Ammon's horn (tissue), 1 donor: ENCODE measurements around the gene MEGF8.

ENCODE experiments used
- DNase-seq: peaks from one replicate; pipeline ENCODE4 v3.0.0-alpha.2; 2016; ENCODE audit warnings: low spot score

MEGF8 gene

DNA sequence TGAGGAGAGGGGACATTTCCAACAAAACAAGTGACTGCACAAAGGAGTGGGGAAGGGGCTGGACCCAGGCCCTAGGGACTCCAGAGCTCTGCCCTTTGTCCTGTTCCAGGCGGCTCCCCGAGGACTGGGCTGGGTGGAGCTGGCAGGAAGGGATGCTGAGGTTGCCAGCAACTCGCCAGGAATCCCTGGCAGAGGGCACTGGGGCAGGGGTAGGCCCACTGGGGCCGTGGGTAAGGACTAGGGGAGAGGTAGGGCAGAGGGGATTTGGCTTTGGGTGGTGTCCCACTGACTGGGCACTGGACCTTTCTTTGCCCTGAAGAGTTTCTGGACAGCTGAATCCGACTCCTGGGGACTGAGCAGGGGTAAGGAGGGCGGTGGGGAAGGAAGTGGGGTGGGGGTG lies 93.9 kb downstream of the MEGF8 start:
- DNase-seq: no peak

DNA sequence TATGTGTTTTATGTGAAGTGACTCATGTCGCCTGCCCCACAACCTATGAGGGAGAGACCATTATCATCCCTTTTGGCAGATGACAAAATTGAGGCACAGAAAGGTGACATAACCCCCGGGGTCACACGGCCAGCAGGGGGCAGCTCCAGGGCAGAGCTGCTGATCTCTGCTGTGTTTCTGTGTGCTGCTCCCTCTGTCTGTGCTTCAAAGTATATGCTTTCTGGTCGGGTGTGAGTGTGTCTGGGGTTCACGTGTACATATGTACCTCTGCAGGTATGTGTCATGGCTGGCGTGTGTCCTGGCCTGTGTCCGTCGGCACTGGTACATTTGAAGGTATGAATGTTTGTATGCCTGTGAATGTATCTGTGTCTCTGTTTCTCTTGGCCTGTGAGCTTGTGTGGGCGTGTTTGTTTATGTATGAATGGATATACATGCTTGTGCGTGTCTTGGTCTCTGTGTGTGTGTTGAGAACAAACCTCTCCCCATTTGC lies 94.7 kb downstream of the MEGF8 start:
- DNase-seq: peak; percentile 48

- DNase-seq: no peak
Measured at GRCh38 chr19:42421101-42421500, 95.7 kb downstream of the MEGF8 start.

- DNase-seq: no peak
Measured at GRCh38 chr19:42421591-42422031, 96.2 kb downstream of the MEGF8 start.

DNA sequence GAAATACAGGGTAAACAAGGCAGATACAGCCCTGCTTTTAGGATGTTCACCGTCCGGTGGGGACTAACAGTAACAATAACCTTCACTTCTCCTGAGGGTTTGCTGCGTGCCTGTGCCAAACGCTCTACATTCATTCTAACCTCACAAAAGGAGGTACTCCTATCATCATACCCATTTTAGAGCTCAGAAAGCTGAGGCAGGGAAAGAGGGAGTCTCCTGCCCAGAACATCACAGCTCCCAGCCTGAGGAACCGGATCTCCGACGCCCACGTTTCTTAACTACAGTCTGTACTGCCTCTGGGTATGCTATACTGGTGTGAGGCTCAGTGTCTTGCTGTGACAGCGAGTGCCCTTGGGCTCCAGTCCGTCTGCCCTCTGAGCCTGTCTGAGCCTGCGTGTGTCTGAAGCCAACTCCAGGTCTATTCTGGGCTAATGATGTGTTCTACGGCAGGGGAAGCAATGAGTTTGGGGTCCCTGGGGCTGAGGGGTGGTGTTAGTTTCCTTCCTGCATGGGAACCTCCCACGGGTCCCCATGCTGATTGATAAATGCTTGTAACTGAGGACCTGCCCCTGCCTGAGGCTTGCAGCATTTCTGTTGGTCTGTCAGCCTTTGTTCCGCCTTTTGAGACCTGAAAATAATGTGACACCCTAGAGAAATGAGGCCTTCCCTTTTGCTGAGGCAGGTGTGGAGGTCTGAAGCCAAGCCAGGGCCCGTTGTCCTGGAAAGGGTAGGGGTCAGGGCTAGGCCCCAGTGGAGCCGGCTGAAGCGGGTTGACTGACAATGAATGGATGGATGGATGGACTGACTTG lies 96.9 kb downstream of the MEGF8 start:
- no peak for DNase-seq

DNA sequence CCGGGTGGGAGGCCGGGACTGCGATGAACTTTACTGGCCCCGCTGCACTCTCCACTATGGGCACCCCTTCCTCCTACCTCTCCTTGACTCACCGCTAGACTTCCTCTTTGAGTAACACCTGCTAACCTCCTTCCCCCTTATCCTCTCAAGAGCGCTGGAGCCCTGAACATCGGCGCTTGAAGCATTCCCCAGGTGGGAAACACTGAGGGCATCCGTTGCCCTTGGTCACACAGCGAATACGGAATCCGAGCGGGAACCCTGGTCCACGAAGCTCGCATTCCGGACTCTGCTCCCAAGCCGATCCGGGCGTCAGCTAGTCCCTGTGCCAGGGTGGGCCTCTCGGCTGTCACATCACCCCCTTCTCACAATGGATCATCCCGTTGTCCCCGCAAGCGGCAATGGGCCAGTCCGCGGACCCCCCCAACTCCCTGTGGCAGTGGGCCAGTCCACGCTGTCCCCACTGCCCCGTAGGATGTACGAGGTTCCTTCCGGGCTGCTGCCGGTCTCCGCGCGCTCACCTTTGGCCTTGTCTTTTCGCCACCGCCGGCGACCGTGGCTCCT lies 97.5 kb downstream of the MEGF8 start:
- DNase-seq: peak; percentile 65

DNA sequence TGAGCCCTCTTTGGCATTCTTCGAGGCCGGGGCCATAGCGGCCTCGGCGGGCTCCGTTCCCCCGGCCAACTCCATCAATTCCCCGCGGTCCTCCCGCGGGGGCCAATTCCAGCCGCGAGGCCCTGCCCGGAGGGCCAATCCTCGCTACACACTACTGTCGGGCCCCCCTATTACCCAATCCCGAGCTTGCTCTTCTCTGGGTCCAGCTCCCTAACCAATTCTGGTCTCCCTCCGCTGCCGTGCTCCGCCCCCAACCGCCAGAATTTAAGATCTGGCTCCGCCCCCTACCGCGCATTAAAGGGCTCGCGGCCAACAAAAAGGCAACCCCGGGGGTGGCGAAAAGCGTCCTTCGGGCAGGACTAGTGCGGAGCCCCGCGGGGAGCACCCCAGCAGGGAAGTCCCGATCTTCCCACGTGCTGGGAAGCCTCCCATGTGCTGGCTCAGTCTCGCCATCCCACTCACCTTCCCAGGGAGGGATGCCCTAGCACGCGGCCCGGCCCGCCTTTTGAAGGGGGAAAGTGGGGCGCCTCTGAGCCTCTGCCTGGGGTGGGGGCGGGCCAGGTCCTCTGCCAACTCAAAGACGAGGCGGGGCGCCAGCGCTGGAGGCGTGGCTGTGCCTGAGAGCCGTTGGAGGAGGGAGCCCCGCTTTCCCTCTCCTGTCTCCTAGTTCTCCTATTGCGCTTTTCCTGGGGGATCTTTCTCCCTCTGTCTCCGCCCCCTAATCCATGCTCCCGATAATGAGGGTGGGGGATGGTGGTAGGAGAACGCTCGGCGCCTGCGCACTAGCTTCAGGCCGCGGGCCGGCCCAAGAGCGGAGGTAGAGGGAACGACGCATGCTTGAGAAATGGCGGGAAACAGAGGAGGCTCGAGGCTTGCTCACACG lies 98.3 kb downstream of the MEGF8 start:
- DNase-seq: peak; percentile 96

DNA sequence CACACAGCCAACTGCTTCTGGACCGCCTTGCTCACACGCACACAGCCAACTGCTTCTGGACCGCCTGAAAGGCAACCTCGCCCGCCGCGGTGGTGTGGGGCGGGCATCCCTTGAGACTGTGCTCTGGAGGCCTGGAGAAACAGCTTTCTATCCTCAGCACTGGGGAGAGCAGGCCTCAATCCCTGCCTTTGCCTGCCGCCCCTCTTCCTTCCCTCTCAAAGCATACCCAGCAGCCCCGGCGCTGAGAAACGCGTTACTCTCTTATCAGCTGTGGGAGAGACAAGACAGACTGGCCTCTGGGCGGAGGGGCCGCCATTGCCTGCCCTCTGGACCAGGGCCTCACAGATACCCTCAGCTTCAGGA lies 98.9 kb downstream of the MEGF8 start:
- no peak for DNase-seq

DNA sequence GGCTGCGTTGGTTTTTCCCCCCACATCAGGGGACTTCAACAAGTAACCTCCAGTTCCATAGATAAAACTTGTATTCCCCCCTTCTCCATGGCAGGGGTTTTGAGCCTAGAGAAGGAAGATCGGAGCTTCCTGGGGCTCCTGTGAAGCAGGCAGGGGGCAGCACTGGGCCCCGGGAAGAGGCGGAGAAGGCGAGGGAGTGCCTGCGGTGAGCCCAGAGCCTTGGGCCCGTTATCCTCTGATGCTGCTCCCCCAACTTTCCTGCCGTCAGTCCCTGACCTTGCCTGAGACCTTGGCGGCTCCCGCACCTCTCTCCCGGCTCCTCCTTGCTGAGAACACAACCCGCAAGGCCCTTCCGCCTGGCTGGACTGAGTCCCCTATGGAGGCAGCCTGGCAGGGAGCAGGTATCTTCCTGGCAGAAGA lies 99.3 kb downstream of the MEGF8 start:
- DNase-seq: no peak

DNA sequence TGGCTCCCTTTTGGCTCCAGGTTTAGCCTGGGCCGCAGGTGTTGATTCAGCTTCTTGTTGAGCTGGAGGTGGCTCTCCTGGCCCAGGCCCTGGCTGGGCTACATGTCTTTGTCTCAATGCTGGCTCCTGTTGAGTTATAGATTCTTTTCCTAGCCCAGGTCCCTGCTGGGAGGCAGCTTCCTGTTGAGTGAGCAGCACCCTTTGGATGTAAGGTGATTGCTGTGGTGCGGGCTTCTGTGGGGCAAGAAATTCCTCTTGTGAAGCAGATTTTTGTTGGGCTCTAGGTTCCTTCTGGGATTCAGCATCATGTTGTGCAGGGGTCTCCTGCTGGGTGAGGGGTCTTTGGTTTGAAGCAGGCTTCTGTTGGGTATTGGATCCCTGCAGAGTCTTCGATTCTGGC lies 101.2 kb downstream of the MEGF8 start:
- DNase-seq: no peak

DNA sequence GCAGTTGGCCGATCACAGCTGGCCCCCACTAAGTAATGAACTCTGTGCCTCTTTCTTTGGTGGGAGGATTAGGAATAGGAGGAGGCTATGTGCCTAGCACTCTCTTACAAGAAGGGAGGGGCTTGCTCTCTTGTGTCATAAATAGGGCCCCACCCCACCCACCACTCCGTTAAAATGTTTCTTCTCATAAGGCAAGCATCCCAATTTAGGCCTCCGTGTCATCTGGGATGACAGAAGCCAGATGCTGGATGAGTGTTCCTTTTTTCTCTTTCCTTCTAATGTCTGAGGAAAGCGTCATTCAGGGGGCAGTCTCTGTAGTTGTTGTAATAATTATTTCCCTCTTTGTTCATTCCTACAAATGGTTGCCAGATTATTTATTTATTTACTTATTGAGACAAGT lies 101.9 kb downstream of the MEGF8 start, which contains the start of gene LIPE:
LIPE (minus strand) TSS at position 76 of the 400 bp plus-strand sequence. CDS start 239 bp downstream, outside the sequence.
- no peak for DNase-seq
